SK-N-MC (cell line): Measurements from ENCODE around the gene CST5.
"Not testable (repeated sequence)": the region's sequence is repeated elsewhere in the genome, so short reads cannot be mapped to it uniquely, and the experiment has no call there.

Experiments
- EZH2 ChIP-seq: fragments of 200-600 bp; sonication (generic); IDR thresholded peaks from one replicate; pipeline ENCODE4 v1.6.1; 2017; ENCODE audit warnings: antibody characterized with exemption
- POLR2AphosphoS5 ChIP-seq: IDR thresholded peaks from 2 replicates; pipeline ENCODE4 v1.6.1; 2012; ENCODE audit warnings: mild to moderate bottlenecking, low read depth, low read length, borderline replicate concordance

DNA sequence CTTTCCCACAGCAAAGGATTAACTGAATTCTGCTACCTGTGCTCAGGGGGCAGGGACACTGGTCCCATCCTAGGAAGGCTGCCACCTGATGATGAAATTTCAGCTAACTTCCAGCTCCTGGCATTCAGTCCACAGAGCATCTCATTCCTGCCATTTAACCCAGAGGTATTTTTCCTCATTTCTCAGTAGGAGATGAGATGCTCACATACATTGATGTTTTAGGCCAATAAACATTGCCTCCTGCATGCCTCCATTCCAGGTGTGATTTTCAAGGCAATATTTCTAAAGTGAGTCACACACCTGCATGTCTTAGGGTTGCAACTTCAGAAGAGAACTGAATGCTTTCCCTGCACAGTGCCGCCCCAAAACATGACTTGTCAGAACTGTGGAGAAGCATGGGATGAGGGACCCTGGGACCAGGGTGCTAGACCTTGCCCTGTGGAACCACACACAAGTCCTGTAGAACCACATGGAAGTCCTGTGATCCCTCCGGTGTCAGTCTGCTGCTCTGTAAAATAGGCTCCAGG lies 1.5 kb downstream of the CST5 start:
- not testable (repeated sequence) for TF ChIP-seq EZH2, POLR2AphosphoS5
